Myometrial cell (primary cell): ENCODE data around the gene TLE7. TPM values are rescaled to one million over a fixed set of nuclear protein-coding genes. Genes with fewer than 3 reads are reported as not detected.

Source experiments
- total RNA-seq: library from RNA; depleted of rRNA; stranded (reverse); fragments of >200 nt; gene quantifications from 2 replicates; pipeline ENCODE4 v1.2.3, GENCODE V29; 2015

The TLE7 gene
- total RNA-seq = not detected in 2 replicates

DNA sequence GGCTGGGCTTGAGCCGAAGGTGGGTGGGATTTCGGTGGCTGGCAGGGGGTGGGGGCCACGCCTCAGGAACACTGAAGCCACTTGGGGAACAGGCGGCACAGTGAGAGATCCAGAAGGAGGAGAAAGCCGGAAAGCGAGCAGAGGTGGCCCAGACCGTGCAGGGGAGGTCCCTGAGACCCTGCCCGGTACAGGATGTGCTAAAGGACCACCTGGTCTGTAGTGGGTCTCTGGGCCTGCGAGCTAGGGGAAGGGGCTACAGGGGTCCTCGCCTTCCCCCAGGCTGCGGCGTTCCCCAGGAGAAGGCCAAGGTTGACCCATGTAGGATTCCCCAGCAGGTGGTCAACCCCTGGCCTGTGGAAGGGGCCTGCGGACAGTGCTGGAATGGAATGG, at the start of gene TLE7:
TLE7 (minus strand) TSS at position 4 of the 390 bp plus-strand sequence. CDS start 8,730 bp downstream, outside the sequence.

DNA sequence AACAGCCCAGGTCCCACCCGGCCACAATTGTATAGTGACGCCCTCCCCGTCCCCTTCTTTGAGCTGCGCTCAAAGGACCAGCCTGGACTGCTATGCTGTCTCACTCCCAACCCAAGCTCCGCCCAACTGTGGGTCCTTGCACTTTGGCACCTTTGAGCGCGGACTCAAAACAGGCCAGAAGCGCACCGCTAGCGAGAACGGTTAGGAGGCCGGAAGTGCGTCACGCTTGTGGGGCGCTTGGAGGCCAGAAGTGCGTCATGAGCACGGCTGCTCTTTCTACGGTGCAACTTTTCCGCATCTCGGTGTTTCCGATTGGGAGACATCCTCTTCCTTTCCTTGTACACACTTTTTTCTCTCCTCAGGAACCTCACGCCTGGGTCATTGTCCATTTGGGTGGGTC, 47.3 kb upstream of the TLE7 start, which contains the start of gene ZNF19:
ZNF19 (minus strand) TSS at position 203 of the 400 bp plus-strand sequence. CDS start 7,210 bp downstream, outside the sequence.

DNA sequence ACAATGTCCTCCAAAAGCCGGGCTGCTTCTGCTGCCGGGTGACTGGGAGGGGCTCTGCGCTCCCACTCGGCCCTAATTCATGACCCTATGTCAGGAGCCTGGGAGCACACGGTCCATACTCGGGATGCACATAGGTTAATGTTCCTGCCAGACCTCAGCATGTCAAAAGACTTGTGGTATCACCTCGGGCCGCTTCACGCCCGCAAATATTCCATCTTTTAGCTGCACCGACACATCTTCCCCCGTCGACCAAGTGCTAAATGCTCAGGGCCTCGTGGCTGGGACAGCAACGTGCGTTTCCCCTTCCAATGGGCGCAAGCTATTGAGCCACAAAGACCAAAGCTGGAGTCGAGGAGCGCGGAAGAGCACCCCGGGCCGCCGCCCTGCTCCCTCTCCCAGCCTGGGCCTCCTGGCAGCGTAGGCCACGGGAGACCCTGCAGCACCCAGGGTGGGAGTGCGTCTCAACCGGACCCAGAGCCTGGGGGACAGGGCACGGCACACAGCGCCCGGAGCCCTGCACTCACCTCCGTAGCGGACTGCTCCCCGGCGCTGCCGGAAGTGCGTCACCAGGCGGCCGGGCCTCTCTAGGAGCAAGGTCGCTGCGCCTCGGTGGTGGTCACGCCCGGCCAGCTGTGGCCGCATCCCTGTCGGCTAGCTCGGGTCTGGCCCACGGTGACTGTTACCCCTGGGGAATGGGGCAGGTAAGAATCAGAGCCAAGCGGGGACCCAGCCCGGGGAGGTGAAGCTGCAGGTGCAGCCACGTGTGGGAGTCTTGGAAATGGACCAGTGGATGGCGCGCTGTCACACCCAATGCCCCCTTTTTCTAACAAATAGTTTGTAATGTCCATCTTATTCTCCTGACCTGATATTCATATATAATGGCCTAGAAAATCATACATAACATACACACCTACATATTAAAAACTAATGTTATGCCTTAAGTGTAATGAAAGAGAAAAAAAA, 20.1 kb upstream of the TLE7 start, which contains the start of gene ZNF23:
ZNF23 (minus strand) TSS at position 562 of the 963 bp plus-strand sequence. CDS start 5,451 bp downstream, outside the sequence.

Other genes with a start within 250 kb of the TLE7 start
- 0.18 TPM in 1 of 2 replicates, not detected in the other for gene HYDIN, start 211.3 kb downstream of the TLE7 start, total RNA-seq
- gene CMTR2, start 152.7 kb downstream of the TLE7 start, total RNA-seq = 16.1 and 23.6 TPM in 2 replicates
- gene CALB2, start 83.3 kb downstream of the TLE7 start, total RNA-seq = not detected in 2 replicates
- 6.3 and 6.7 TPM in 2 replicates for gene ZNF23, start 20.2 kb upstream of the TLE7 start, total RNA-seq
- 1.1 and 11.5 TPM in 2 replicates for gene ZNF19, start 47.3 kb upstream of the TLE7 start, total RNA-seq
- gene CHST4, start 84.4 kb upstream of the TLE7 start, total RNA-seq = not detected in 2 replicates
- not detected in 2 replicates for gene TAT, start 135.0 kb upstream of the TLE7 start, total RNA-seq
- not detected in 2 replicates for gene MARVELD3, start 184.1 kb upstream of the TLE7 start, total RNA-seq